ENCODE data around the gene CDK5RAP1. TPM values are rescaled to one million over a fixed set of nuclear protein-coding genes. Genes with fewer than 3 reads are reported as not detected.
"Not testable (repeated sequence)": the region's sequence is repeated elsewhere in the genome, so short reads cannot be mapped to it uniquely, and the experiment has no call there.

Gene CDK5RAP1
- polyA plus RNA-seq, 1 experiment: 27.0 TPM

DNA sequence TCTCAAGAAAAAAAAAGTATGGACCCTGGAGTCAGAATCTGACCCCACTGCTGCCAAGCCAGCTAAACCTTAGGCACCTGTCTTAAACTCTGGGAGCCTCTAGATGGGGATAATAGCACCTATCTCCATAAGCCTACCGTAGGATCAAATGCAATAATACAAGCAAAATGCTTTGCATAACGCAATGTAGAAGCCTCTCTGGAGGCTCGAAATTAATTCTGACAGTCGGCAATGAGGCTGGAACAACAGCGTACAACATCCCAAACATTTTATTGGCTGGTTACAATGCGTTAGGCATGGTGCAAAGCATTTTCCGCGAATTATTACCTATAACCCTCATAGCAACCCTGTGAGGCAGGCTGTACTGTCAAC, 521 bp downstream of the CDK5RAP1 start:
- no peaks in the 10 kb centered on the region for H3K27me3 ChIP-seq (ENCODE audit: control insufficient read depth, insufficient read depth, low read length)
- DNase-seq (ENCODE audit: low read depth): no peak
- ChIA-PET POLR2A (no interaction called here), CTCF (interaction anchor here (1.7 kb wide), 1 partner anchor 267 kb away, joined by 7 read pairs; no protein-coding TSS in a partner anchor)
- TF ChIP-seq, protein P1, sequence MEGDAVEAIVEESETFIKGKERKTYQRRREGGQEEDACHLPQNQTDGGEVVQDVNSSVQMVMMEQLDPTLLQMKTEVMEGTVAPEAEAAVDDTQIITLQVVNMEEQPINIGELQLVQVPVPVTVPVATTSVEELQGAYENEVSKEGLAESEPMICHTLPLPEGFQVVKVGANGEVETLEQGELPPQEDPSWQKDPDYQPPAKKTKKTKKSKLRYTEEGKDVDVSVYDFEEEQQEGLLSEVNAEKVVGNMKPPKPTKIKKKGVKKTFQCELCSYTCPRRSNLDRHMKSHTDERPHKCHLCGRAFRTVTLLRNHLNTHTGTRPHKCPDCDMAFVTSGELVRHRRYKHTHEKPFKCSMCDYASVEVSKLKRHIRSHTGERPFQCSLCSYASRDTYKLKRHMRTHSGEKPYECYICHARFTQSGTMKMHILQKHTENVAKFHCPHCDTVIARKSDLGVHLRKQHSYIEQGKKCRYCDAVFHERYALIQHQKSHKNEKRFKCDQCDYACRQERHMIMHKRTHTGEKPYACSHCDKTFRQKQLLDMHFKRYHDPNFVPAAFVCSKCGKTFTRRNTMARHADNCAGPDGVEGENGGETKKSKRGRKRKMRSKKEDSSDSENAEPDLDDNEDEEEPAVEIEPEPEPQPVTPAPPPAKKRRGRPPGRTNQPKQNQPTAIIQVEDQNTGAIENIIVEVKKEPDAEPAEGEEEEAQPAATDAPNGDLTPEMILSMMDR (IDR thresholded peaks at IDR 0.05; ENCODE audit: insufficient read depth, low read depth, low read length): 0 out of 2 replicates have a peak, but pooled peaks have one; percentile 5
- no peaks in the 10 kb centered on the region for H3K36me3 ChIP-seq (ENCODE audit: control insufficient read depth, insufficient read depth, low read length)
- peak overlapping the region; percentile 97 for H3K4me3 ChIP-seq (ENCODE audit: low read depth, low read length)

DNA sequence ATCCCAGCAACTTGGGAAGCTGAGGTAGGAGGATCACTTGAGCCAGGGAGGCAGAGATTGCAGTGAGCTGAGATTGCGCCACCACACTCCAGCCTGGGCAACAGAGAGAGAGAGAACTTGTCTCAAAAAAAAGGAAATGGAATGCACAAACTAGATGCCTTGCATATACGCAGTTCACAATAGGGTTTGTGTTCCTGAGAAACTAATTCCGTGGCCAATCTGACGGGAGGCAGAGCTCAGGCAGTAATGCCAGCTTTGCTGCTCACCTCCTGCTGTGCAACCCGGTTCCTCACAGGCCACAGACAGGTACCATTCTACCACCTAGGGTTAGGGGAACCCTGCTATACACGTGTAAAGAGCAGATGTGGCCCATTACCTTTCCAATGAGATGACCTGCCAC, 1.4 kb downstream of the CDK5RAP1 start:
- POLR2A ChIA-PET: no interaction called here
- Histone ChIP-seq H3K4me3 (ENCODE audit: low read depth, low read length) (peak overlapping the region; percentile 97; the same call in 1 of the 2 replicates), H3K27me3 (ENCODE audit: control insufficient read depth, insufficient read depth, low read length) (no peaks in the 10 kb centered on the region), H3K36me3 (ENCODE audit: control insufficient read depth, insufficient read depth, low read length) (no peaks in the 10 kb centered on the region)
- CTCF ChIA-PET: interaction anchor here (0.8 to 1.6 kb wide), 3 partner anchors 15 to 268 kb away, joined by 3 to 5 read pairs (median 4); no protein-coding TSS in a partner anchor
- TF ChIP-seq, protein P1 (IDR thresholded peaks at IDR 0.05; ENCODE audit: insufficient read depth, low read depth, low read length): no peak
- no peak for DNase-seq (ENCODE audit: low read depth)

DNA sequence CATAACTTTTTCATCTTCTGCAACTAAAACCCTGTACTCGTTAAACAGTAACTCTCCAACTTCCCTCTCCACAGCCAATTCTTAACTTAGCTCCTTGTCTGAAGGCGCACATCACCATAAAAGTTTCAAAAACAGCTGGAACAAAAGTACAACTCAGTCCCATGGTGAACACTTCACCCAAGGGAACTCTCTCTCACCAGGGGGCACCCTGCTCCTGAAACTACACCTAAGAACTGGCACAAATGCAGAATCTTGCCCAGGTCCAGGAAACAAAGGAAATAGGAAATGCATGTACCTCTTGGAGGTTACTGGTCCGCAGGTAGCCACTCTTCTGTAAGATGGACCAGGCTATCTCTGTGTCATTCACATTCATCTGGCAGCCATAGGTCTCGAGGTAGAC, 6.6 kb downstream of the CDK5RAP1 start:
- POLR2A ChIA-PET: no interaction called here
- TF ChIP-seq, protein P1 (IDR thresholded peaks at IDR 0.05; ENCODE audit: insufficient read depth, low read depth, low read length): no peak
- no peaks in the 10 kb centered on the region for H3K27me3 ChIP-seq (ENCODE audit: control insufficient read depth, insufficient read depth, low read length)
- no peak for DNase-seq (ENCODE audit: low read depth)
- H3K36me3 ChIP-seq (ENCODE audit: control insufficient read depth, insufficient read depth, low read length): no peaks in the 10 kb centered on the region
- H3K4me3 ChIP-seq (ENCODE audit: low read depth, low read length): no peak overlapping the region
- CTCF ChIA-PET: interaction anchor here (0.6 kb wide), 1 partner anchor 70 kb away, joined by 3 read pairs; no protein-coding TSS in a partner anchor

DNA sequence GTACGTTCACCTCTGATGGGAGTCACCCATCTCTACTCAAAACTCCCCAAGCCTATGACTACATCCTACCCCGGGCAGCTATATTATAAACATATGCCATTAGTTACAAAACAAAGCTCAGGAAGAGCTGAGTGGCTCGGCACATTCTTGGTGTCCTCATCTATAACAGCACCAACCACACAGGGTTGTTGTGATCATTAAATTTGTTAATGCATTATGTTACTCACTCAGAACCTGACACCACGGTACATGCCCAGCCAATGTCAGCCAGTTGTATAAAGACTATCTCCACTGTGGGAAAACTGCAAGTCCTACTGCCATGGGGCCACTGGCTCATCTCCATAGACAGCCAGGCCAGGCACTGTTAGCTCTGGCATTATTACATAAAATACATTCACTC, 7.7 kb downstream of the CDK5RAP1 start:
- ChIA-PET POLR2A (no interaction called here), CTCF (interaction anchor here (0.7 kb wide), 1 partner anchor 21 kb away, joined by 3 read pairs; no protein-coding TSS in a partner anchor)
- TF ChIP-seq, protein P1 (IDR thresholded peaks at IDR 0.05; ENCODE audit: insufficient read depth, low read depth, low read length): no peak
- Histone ChIP-seq H3K27me3 (ENCODE audit: control insufficient read depth, insufficient read depth, low read length) (no peaks in the 10 kb centered on the region), H3K4me3 (ENCODE audit: low read depth, low read length) (no peak overlapping the region), H3K36me3 (ENCODE audit: control insufficient read depth, insufficient read depth, low read length) (no peaks in the 10 kb centered on the region)
- DNase-seq (ENCODE audit: low read depth): no peak

DNA sequence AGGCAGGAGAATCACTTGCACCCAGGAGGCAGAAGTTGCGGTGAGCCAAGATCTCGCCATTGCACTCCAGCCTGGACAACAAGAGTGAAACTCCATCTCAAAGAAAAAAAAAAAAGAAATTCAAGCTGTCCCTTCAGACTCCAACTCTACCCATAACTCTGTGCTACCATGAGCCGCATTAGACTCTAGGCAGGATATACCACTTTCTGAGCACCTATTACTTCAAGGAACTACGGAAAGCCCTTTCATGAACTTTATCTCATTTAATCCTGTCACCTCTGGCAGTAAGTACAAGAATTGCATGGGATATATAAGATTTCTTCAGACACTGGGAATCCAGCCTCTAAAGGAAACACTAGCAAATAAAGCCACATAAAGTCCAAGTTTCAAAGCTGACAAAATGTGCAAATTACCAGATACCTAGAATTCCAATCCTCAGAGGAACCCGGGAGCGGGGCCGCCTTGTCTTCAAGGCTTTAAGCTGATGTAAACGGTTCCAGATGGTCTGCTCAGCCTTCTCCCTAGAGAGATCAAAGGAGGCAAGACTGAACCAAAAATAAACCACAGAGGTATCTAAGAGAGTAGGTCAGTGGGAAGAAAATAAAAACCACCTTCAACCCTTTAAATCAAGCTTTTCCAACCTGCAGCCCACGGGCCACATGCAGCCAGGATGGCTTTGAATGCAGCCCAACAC, 9.4 kb downstream of the CDK5RAP1 start:
- peak; percentile 60 for DNase-seq (ENCODE audit: low read depth)
- POLR2A ChIA-PET: interaction anchor here (0.5 kb wide), 1 partner anchor 11 kb away, joined by 3 read pairs; no protein-coding TSS in a partner anchor

DNA sequence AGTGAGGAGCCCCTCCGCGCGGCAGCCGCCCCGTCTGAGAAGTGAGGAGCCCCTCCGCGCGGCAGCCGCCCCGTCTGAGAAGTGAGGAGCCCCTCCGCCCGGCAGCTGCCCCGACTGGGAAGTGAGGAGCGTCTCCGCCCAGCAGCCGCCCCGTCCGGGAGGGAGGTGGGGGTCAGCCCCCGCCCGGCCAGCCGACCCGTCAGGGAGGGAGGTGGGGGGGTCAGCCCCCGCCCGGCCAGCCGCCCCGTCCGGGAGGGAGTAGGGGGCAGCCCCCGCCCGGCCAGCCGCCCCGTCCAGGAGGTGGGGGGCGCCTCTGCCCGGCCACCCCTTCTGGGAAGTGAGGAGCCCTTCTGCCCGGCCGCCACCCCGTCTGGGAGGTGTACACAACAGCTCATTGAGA, 12.0 kb downstream of the CDK5RAP1 start:
- H3K4me3 ChIP-seq (ENCODE audit: low read depth, low read length); CTCF ChIA-PET; H3K27me3 ChIP-seq (ENCODE audit: control insufficient read depth, insufficient read depth, low read length); DNase-seq (ENCODE audit: low read depth); POLR2A ChIA-PET: not testable (repeated sequence)
- H3K36me3 ChIP-seq (ENCODE audit: control insufficient read depth, insufficient read depth, low read length): peaks cover 12% of the 10 kb centered on the region

More for the DNA sequence above, 9.4 kb downstream of the CDK5RAP1 start:
- CTCF ChIA-PET: interaction anchor here (0.7 kb wide), 1 partner anchor 1227 kb away, joined by 3 read pairs; no protein-coding TSS in a partner anchor
- TF ChIP-seq, protein P1 (IDR thresholded peaks at IDR 0.05; ENCODE audit: insufficient read depth, low read depth, low read length): no peak
- peaks cover 5% of the 10 kb centered on the region for H3K36me3 ChIP-seq (ENCODE audit: control insufficient read depth, insufficient read depth, low read length)
- no peak overlapping the region for H3K4me3 ChIP-seq (ENCODE audit: low read depth, low read length)
- no peaks in the 10 kb centered on the region for H3K27me3 ChIP-seq (ENCODE audit: control insufficient read depth, insufficient read depth, low read length)

Measured in BJ (cell line).